Peyer's patch (tissue), 4 donors: ENCODE data around the gene SORCS3. TPM values are rescaled to one million over a fixed set of nuclear protein-coding genes. Genes with fewer than 3 reads are reported as not detected.

Source experiments
- DNase-seq, 3 donors: peaks; one replicate each; pipeline ENCODE4 v3.0.0-alpha.2; 2017 to 2019
- H3K27ac ChIP-seq, 4 donors: fragments of 200-600 bp; sonication (generic); one replicate each; pipeline ENCODE4 v1.5.1; 2016 to 2019
- H3K27me3 ChIP-seq, 2 donors: fragments of 200-600 bp; sonication (generic); one replicate each; pipeline ENCODE4 v1.5.1; 2019
- H3K36me3 ChIP-seq, 3 donors: fragments of 200-600 bp; sonication (generic); one replicate each; pipeline ENCODE4 v1.5.1; 2016 to 2019
- H3K4me1 ChIP-seq, 4 donors: fragments of 200-600 bp; sonication (generic); one replicate each; pipeline ENCODE4 v1.5.1; 2016 to 2019
- H3K4me3 ChIP-seq, 4 donors: fragments of 200-600 bp; sonication (generic); 1 replicate in 3 of 4; 2 replicates in 1 of 4; pipeline ENCODE4 v1.5.1; 2016 to 2019; ENCODE audit warnings: mild to moderate bottlenecking in 1 of 4
- H3K9me3 ChIP-seq, 4 donors: fragments of 200-600 bp; sonication (generic); one replicate each; pipeline ENCODE4 v1.5.1; 2016 to 2019; ENCODE audit warnings: mild to moderate bottlenecking in 1 of 4
- POLR2A ChIP-seq, 2 donors: fragments of 450-650 bp; IDR thresholded peaks; one replicate each; pipeline ENCODE4 v1.5.1; 2017; ENCODE audit warnings: antibody characterized with exemption in 2 of 2, mild to moderate bottlenecking in 2 of 2, moderate library complexity in 2 of 2
- total RNA-seq, 4 donors: library from RNA; depleted of rRNA; stranded (reverse); fragments of >200 nt; gene quantifications; one replicate each; pipeline ENCODE4 v1.1.0, GENCODE V29; 2016
- TF ChIP-seq, protein P1 (sequence below), 6 experiments: fragments of 450-650 bp in 4 of 6; fragments of 200-600 bp in 2 of 6; sonication (generic) in 1 of 6; IDR thresholded peaks; one replicate each; pipeline ENCODE4 v1.5.1; 2017 to 2019; ENCODE audit warnings: antibody characterized with exemption in 6 of 6, mild to moderate bottlenecking in 3 of 6, moderate library complexity in 1 of 6

Gene SORCS3
- total RNA-seq, 4 donors from 2014 or later = 0.27 to 0.66 TPM; not detected in 2

DNA sequence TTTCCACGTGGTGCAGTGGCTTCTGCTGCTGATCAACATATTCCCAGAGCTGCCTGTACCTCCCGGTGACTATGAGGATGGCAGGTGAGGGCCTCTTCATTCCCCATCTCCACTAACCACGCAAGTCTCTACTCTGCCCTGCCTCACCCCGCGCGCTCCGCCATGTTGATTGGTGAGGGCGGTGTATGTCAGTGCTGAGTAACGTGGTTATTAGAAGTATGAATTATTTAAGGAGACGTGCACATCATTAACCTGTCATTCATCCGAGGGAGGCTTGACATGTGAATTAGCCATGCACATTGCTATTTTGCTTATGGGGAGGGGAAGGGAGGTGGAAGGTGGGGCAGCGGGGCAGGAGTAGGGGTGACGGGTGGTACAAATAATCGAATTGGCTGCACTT is 138.6 kb downstream of the SORCS3 start:
- H3K4me3 ChIP-seq = no peak overlapping the region
- no peaks in the 10 kb centered on the region for H3K36me3 ChIP-seq
- no peak for TF ChIP-seq POLR2A (IDR thresholded peaks at IDR 0.05)
- TF ChIP-seq, protein P1, sequence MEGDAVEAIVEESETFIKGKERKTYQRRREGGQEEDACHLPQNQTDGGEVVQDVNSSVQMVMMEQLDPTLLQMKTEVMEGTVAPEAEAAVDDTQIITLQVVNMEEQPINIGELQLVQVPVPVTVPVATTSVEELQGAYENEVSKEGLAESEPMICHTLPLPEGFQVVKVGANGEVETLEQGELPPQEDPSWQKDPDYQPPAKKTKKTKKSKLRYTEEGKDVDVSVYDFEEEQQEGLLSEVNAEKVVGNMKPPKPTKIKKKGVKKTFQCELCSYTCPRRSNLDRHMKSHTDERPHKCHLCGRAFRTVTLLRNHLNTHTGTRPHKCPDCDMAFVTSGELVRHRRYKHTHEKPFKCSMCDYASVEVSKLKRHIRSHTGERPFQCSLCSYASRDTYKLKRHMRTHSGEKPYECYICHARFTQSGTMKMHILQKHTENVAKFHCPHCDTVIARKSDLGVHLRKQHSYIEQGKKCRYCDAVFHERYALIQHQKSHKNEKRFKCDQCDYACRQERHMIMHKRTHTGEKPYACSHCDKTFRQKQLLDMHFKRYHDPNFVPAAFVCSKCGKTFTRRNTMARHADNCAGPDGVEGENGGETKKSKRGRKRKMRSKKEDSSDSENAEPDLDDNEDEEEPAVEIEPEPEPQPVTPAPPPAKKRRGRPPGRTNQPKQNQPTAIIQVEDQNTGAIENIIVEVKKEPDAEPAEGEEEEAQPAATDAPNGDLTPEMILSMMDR (IDR thresholded peaks at IDR 0.05) = no peak
- no peaks in the 10 kb centered on the region for H3K4me1 ChIP-seq
- no peaks in the 10 kb centered on the region for H3K9me3 ChIP-seq
- H3K27ac ChIP-seq = no peak overlapping the region
- DNase-seq = no peak
- H3K27me3 ChIP-seq = no peaks in the 10 kb centered on the region

DNA sequence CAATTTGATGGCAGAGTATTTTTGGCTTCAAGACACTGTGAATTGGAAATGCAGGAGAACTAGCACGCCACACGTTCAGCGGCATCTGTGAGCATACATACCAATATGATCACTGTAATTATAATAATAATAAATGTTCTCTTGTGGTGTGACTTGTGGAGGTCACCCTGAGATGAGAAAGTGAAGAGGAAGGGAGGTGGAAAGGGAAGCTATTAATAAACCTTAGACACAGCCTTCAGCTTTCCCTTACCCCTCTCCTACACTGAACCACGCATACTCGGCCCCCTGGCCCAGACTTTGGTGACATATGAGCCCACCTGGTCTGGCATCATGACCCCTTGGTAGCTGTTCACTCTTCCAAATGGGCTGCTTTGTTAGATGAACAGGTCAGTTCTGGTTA is 139.1 kb downstream of the SORCS3 start:
- TF ChIP-seq, protein P1 (IDR thresholded peaks at IDR 0.05) = no peak
- no peak for TF ChIP-seq POLR2A (IDR thresholded peaks at IDR 0.05)
- Histone ChIP-seq H3K36me3 (no peaks in the 10 kb centered on the region), H3K4me1 (no peaks in the 10 kb centered on the region), H3K4me3 (no peak overlapping the region), H3K27me3 (no peaks in the 10 kb centered on the region), H3K9me3 (no peaks in the 10 kb centered on the region), H3K27ac (no peak overlapping the region)
- DNase-seq = no peak

DNA sequence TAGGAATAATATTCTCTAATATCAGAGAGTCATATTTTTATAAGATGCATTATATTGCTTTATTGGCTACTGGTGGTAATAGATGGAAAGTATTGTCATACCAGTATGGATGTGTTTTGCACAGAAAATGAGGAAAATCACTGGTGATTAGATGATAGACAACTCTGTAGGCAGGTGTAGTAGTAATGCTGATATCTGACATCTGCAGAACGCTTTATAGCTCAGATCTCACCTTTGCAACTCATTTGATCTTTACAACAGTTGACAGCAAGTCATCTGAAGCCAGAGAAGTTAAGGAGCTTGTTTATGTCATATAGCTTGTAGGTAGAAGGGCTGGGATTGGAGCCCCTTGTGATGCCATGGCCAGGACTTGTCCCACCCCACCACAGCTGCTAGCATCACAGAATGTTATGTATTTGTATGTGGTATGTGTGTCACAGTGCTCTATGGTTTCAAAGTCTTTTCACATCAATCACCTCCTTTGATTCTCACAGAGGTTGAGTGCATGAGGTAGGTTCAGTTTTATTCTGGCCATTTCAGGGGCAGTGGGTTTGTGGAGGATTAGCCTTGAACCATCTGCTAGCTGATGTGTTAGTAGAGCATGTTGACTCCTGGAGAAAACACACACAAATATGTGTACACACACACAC is 140.0 kb downstream of the SORCS3 start:
- H3K27me3 ChIP-seq = no peaks in the 10 kb centered on the region
- TF ChIP-seq, protein P1 (IDR thresholded peaks at IDR 0.05) = no peak
- no peak for TF ChIP-seq POLR2A (IDR thresholded peaks at IDR 0.05)
- DNase-seq = no peak
- no peaks in the 10 kb centered on the region for H3K9me3 ChIP-seq
- H3K4me1 ChIP-seq = no peaks in the 10 kb centered on the region
- no peak overlapping the region for H3K4me3 ChIP-seq
- no peaks in the 10 kb centered on the region for H3K36me3 ChIP-seq
- no peak overlapping the region for H3K27ac ChIP-seq

DNA sequence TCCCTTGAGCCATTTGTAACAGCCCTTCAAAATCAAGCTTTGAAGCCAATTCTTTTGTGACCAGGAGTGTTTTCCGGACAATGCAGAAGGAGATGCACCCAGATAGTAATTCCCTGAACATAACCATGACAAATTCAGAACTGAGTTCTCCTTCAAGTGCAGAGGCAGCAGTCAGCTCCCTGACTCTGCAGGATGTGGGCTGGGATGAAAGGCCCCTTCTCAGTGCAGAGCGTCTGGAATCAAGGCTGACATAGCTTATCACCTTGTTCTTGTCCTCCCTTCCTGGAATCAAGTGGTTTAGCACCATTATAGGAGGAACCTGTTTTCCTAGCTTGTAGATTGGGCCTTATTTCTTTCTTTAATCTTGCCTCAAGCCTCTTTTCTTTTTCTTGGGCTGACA is 143.4 kb downstream of the SORCS3 start:
- Histone ChIP-seq H3K27ac (no peak overlapping the region), H3K27me3 (no peaks in the 10 kb centered on the region), H3K9me3 (no peaks in the 10 kb centered on the region), H3K4me3 (no peak overlapping the region), H3K36me3 (no peaks in the 10 kb centered on the region), H3K4me1 (no peaks in the 10 kb centered on the region)
- no peak for TF ChIP-seq POLR2A (IDR thresholded peaks at IDR 0.05)
- TF ChIP-seq, protein P1 (IDR thresholded peaks at IDR 0.05) = no peak
- DNase-seq = no peak

DNA sequence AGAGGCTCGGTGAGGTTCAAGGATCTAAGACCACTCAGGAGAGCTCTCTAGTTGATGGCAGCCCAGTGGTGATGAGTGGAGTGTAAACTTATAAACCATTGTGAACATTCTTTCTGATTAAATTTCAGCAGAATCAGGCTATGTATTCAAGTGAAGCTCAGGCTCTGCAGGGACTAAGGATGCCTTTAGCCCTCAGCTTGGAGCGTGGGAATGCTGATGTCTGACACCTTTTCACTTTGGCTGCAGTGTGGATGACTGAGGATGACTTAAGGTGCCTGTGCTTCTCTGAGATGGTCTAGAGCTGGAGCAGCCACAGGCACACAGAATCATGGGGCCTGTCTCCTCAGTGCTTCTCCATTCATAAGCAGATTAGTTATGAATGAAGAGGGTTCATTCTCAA is 150.4 kb downstream of the SORCS3 start:
- Histone ChIP-seq H3K27ac (no peak overlapping the region), H3K4me1 (no peaks in the 10 kb centered on the region)
- DNase-seq = no peak

More for the DNA sequence above, 150.4 kb downstream of the SORCS3 start:
- TF ChIP-seq, protein P1 (IDR thresholded peaks at IDR 0.05) = no peak
- no peak for TF ChIP-seq POLR2A (IDR thresholded peaks at IDR 0.05)
- Histone ChIP-seq H3K36me3 (no peaks in the 10 kb centered on the region), H3K4me3 (no peak overlapping the region), H3K27me3 (no peaks in the 10 kb centered on the region), H3K9me3 (no peaks in the 10 kb centered on the region)
